Aortic smooth muscle cell (primary cell): Measurements from ENCODE around the gene FTCD. TPM values are rescaled to one million over a fixed set of nuclear protein-coding genes. Genes with fewer than 3 reads are reported as not detected.

Experiments
- total RNA-seq: library from RNA; depleted of rRNA; stranded (reverse); fragments of >200 nt; gene quantifications from 2 replicates; pipeline ENCODE4 v1.2.3, GENCODE V29; 2014

Gene FTCD, protein sequence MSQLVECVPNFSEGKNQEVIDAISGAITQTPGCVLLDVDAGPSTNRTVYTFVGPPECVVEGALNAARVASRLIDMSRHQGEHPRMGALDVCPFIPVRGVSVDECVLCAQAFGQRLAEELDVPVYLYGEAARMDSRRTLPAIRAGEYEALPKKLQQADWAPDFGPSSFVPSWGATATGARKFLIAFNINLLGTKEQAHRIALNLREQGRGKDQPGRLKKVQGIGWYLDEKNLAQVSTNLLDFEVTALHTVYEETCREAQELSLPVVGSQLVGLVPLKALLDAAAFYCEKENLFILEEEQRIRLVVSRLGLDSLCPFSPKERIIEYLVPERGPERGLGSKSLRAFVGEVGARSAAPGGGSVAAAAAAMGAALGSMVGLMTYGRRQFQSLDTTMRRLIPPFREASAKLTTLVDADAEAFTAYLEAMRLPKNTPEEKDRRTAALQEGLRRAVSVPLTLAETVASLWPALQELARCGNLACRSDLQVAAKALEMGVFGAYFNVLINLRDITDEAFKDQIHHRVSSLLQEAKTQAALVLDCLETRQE
- total RNA-seq: 0.13 TPM in 1 of 2 replicates, not detected in the other

GRCh38 chr21:46155514-46156377, at the start of gene FTCD:
Gene FTCD (minus strand): TSS chr21:46155579. CDS start chr21:46155523, 56 bp downstream.

GRCh38 chr21:46183910-46184624, 28.7 kb upstream of the FTCD start, which contains the start of gene SPATC1L:
Gene SPATC1L (minus strand): TSS chr21:46184459. CDS start chr21:46182816, 1,643 bp downstream.

GRCh38 chr21:46097336-46098293, 57.8 kb downstream of the FTCD start, which contains the start of gene COL6A2:
Gene COL6A2 (plus strand): TSS chr21:46098112.

Other genes starting within 250 kb of the FTCD start
- 790 and 980 TPM in 2 replicates for gene COL6A1, start 173.8 kb downstream of the FTCD start, total RNA-seq
- 1,217 and 1,284 TPM in 2 replicates for gene COL6A2, start 57.5 kb downstream of the FTCD start, total RNA-seq
- gene SPATC1L, start 28.9 kb upstream of the FTCD start, total RNA-seq: 3.8 and 4.7 TPM in 2 replicates
- 74.1 and 114 TPM in 2 replicates for gene LSS, start 73.2 kb upstream of the FTCD start, total RNA-seq
- 78.2 and 83.1 TPM in 2 replicates for gene MCM3AP, start 130.0 kb upstream of the FTCD start, total RNA-seq
- gene YBEY, start 130.8 kb upstream of the FTCD start, total RNA-seq: 11.5 and 14.7 TPM in 2 replicates
- 3.4 and 6.2 TPM in 2 replicates for gene C21orf58, start 168.3 kb upstream of the FTCD start, total RNA-seq
- 26.3 and 26.4 TPM in 2 replicates for gene PCNT, start 168.6 kb upstream of the FTCD start, total RNA-seq